H1 (cell line): ENCODE measurements around the gene WDFY3. TPM values are rescaled to one million over a fixed set of nuclear protein-coding genes. Genes with fewer than 3 reads are reported as not detected.

Source experiments
- polyA plus RNA-seq, 7 experiments: library from polyadenylated mRNA; depleted of rRNA in 3 of 7; stranded (reverse) in 5 of 7; unstranded in 2 of 7; fragments of >200 nt in 5 of 7; fragments of 200-250 nt in 2 of 7; gene quantifications; 1 replicate in 5 of 7; 2 replicates in 1 of 7; 4 replicates in 1 of 7; pipeline versions ENCODE4 v1.2.1 to v1.2.3, GENCODE V29; 2011 to 2013; ENCODE audit warnings: missing spikeins in 2 of 7, mixed read lengths in 2 of 7
- total RNA-seq: library from RNA; stranded (reverse); fragmentation: NEBNext Ultra II Directional; extraction: Animal tissue kit (Norgen Biotek cat#: 25700); gene quantifications from 2 replicates; pipeline ENCODE4 v1.2.1, GENCODE V29; 2021
- TF ChIP-seq, protein P1 (sequence below): fragments of 300-600 bp; sonication (generic); IDR thresholded peaks from 2 replicates; pipeline ENCODE4 v1.7.1; 2012; ENCODE audit warnings: low read length, moderate library complexity, mild to moderate bottlenecking, inconsistent platforms; ENCODE audit not compliant: insufficient replicate concordance

Gene WDFY3
- total and polyA plus RNA-seq, 2 of the 8 experiments (the other 6 are each of a cell fraction or from before 2014, with no cell fraction given), result 25.6 to 62.4 TPM

DNA sequence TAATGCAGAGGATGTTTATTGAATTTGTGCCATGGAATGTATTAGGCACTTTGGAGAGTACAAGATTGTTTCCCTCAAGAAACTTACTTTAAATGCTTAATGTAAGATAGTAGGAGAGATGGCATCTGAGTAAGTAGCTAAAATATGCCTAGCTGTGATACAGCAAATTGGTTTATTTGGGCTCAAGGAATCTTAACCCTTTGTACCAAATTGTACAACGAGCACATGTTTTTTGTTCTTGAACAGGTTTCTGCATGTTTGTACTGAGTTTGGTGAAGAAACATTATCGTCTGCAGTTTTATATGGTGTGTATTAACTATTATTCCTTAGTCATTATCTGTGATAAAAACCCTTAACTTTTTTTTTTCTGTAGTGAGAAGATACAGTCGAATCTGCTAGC, 334.9 kb downstream of the WDFY3 start (continued):
- TF ChIP-seq, protein P1, sequence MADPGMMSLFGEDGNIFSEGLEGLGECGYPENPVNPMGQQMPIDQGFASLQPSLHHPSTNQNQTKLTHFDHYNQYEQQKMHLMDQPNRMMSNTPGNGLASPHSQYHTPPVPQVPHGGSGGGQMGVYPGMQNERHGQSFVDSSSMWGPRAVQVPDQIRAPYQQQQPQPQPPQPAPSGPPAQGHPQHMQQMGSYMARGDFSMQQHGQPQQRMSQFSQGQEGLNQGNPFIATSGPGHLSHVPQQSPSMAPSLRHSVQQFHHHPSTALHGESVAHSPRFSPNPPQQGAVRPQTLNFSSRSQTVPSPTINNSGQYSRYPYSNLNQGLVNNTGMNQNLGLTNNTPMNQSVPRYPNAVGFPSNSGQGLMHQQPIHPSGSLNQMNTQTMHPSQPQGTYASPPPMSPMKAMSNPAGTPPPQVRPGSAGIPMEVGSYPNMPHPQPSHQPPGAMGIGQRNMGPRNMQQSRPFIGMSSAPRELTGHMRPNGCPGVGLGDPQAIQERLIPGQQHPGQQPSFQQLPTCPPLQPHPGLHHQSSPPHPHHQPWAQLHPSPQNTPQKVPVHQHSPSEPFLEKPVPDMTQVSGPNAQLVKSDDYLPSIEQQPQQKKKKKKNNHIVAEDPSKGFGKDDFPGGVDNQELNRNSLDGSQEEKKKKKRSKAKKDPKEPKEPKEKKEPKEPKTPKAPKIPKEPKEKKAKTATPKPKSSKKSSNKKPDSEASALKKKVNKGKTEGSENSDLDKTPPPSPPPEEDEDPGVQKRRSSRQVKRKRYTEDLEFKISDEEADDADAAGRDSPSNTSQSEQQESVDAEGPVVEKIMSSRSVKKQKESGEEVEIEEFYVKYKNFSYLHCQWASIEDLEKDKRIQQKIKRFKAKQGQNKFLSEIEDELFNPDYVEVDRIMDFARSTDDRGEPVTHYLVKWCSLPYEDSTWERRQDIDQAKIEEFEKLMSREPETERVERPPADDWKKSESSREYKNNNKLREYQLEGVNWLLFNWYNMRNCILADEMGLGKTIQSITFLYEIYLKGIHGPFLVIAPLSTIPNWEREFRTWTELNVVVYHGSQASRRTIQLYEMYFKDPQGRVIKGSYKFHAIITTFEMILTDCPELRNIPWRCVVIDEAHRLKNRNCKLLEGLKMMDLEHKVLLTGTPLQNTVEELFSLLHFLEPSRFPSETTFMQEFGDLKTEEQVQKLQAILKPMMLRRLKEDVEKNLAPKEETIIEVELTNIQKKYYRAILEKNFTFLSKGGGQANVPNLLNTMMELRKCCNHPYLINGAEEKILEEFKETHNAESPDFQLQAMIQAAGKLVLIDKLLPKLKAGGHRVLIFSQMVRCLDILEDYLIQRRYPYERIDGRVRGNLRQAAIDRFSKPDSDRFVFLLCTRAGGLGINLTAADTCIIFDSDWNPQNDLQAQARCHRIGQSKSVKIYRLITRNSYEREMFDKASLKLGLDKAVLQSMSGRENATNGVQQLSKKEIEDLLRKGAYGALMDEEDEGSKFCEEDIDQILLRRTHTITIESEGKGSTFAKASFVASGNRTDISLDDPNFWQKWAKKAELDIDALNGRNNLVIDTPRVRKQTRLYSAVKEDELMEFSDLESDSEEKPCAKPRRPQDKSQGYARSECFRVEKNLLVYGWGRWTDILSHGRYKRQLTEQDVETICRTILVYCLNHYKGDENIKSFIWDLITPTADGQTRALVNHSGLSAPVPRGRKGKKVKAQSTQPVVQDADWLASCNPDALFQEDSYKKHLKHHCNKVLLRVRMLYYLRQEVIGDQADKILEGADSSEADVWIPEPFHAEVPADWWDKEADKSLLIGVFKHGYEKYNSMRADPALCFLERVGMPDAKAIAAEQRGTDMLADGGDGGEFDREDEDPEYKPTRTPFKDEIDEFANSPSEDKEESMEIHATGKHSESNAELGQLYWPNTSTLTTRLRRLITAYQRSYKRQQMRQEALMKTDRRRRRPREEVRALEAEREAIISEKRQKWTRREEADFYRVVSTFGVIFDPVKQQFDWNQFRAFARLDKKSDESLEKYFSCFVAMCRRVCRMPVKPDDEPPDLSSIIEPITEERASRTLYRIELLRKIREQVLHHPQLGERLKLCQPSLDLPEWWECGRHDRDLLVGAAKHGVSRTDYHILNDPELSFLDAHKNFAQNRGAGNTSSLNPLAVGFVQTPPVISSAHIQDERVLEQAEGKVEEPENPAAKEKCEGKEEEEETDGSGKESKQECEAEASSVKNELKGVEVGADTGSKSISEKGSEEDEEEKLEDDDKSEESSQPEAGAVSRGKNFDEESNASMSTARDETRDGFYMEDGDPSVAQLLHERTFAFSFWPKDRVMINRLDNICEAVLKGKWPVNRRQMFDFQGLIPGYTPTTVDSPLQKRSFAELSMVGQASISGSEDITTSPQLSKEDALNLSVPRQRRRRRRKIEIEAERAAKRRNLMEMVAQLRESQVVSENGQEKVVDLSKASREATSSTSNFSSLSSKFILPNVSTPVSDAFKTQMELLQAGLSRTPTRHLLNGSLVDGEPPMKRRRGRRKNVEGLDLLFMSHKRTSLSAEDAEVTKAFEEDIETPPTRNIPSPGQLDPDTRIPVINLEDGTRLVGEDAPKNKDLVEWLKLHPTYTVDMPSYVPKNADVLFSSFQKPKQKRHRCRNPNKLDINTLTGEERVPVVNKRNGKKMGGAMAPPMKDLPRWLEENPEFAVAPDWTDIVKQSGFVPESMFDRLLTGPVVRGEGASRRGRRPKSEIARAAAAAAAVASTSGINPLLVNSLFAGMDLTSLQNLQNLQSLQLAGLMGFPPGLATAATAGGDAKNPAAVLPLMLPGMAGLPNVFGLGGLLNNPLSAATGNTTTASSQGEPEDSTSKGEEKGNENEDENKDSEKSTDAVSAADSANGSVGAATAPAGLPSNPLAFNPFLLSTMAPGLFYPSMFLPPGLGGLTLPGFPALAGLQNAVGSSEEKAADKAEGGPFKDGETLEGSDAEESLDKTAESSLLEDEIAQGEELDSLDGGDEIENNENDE, result no peak
